H1 (cell line): ENCODE results near the gene ABI1. TPM values are rescaled to one million over a fixed set of nuclear protein-coding genes. Genes with fewer than 3 reads are reported as not detected.

Experiments
- CBX8 ChIP-seq: fragments of 300-800, 300-1000 bp; sonication (generic); IDR thresholded peaks from 2 replicates; pipeline ENCODE4 v1.7.1; 2016; ENCODE audit warnings: low read depth, low read length, borderline replicate concordance
- KDM5A ChIP-seq: fragments of 200-600 bp; IDR thresholded peaks from 2 replicates; pipeline ENCODE4 v1.7.1; 2012; ENCODE audit warnings: mild to moderate bottlenecking, low read length, inconsistent platforms, mixed read lengths
- NANOG ChIP-seq: IDR thresholded peaks from 2 replicates; pipeline ENCODE4 v1.6.1; 2011; ENCODE audit warnings: low read length, low read depth, mild to moderate bottlenecking, inconsistent platforms; ENCODE audit not compliant: insufficient read depth, poor library complexity, severe bottlenecking
- RBBP5 ChIP-seq: IDR thresholded peaks from 2 replicates; pipeline ENCODE4 v1.7.1; 2012; ENCODE audit warnings: low read depth, mild to moderate bottlenecking, inconsistent platforms, low read length, moderate library complexity, borderline replicate concordance
- SP2 ChIP-seq: IDR thresholded peaks from 2 replicates; pipeline ENCODE4 v1.6.1; 2012; ENCODE audit warnings: mild to moderate bottlenecking, low read length, inconsistent platforms
- polyA plus RNA-seq, 7 experiments: library from polyadenylated mRNA; depleted of rRNA in 3 of 7; stranded (reverse) in 5 of 7; unstranded in 2 of 7; fragments of >200 nt in 5 of 7; fragments of 200-250 nt in 2 of 7; gene quantifications; 1 replicate in 5 of 7; 2 replicates in 1 of 7; 4 replicates in 1 of 7; pipeline versions ENCODE4 v1.2.1 to v1.2.3, GENCODE V29; 2011 to 2013; ENCODE audit warnings: missing spikeins in 2 of 7, mixed read lengths in 2 of 7
- total RNA-seq: library from RNA; stranded (reverse); fragmentation: NEBNext Ultra II Directional; extraction: Animal tissue kit (Norgen Biotek cat#: 25700); gene quantifications from 2 replicates; pipeline ENCODE4 v1.2.1, GENCODE V29; 2021

The ABI1 gene
- total and polyA plus RNA-seq, 2 of the 8 experiments (the other 6 are each of a cell fraction or from before 2014, with no cell fraction given) = 35.4 to 37.0 TPM

- TF ChIP-seq RBBP5 = no peak
- no peak for TF ChIP-seq CBX8
- no peak for TF ChIP-seq NANOG
- no peak for TF ChIP-seq SP2
- TF ChIP-seq KDM5A = no peak
- TF ChIP-seq, all 59 proteins: peak for 0
These were observed 23.6 kb downstream of the ABI1 start (continued) for GRCh38 chr10:26837139-26837538.
